Measurements from ENCODE around the gene IFIT1.

Gene IFIT1

GRCh38 chr10:89452193-89452592, 59.8 kb downstream of the IFIT1 start:
- TF ChIP-seq ISL1 (CRISPR knock-in tag; IDR thresholded peaks at IDR 0.05) (no peak), RARB (CRISPR knock-in tag; IDR thresholded peaks at IDR 0.05) (no peak), CSDC2 (CRISPR knock-in tag; IDR thresholded peaks at IDR 0.05) (no peak), OSR1 (CRISPR knock-in tag; IDR thresholded peaks at IDR 0.05) (no peak), ZFP30 (CRISPR knock-in tag; IDR thresholded peaks at IDR 0.05) (no peak), SNAI2 (CRISPR knock-in tag; IDR thresholded peaks at IDR 0.05) (no peak), CREB5 (CRISPR knock-in tag; IDR thresholded peaks at IDR 0.05; ENCODE audit: low read depth) (no peak), PPARA (CRISPR knock-in tag; IDR thresholded peaks at IDR 0.05; ENCODE audit: borderline replicate concordance) (no peak), PATZ1 (CRISPR knock-in tag; IDR thresholded peaks at IDR 0.05; ENCODE audit: borderline replicate concordance) (no peak), ZFP3 (CRISPR knock-in tag; IDR thresholded peaks at IDR 0.05) (no peak), ZNF8 (CRISPR knock-in tag; IDR thresholded peaks at IDR 0.05) (no peak), ARNTL (CRISPR knock-in tag; IDR thresholded peaks at IDR 0.05; ENCODE audit: borderline replicate concordance, low read depth) (no peak), TSHZ2 (CRISPR knock-in tag; IDR thresholded peaks at IDR 0.05) (no peak)
- ATAC-seq: no peak

GRCh38 chr10:89454561-89455347, 62.3 kb downstream of the IFIT1 start:
- ATAC-seq: no peak
- no peak for TF ChIP-seq ZFP3 (CRISPR knock-in tag; IDR thresholded peaks at IDR 0.05)
- TF ChIP-seq OSR1 (CRISPR knock-in tag; IDR thresholded peaks at IDR 0.05): no peak
- no peak for TF ChIP-seq ZNF565 (CRISPR knock-in tag; conservative IDR thresholded peaks at IDR 0.05; ENCODE audit: low read depth)
- no peak for TF ChIP-seq PATZ1 (CRISPR knock-in tag; IDR thresholded peaks at IDR 0.05; ENCODE audit: borderline replicate concordance)

All from SK-N-SH treated with all-trans-retinoic acid at 6 μM for 48 hours (cell line).